HG03571 (cell line): ENCODE data around the gene C14orf119.

Source experiments
- ATAC-seq: cut with Tn5 transposase; IDR thresholded peaks from one replicate; pipeline ENCODE4 v1.9.1; 2021; ENCODE audit not compliant: unreplicated experiment

Gene C14orf119

DNA sequence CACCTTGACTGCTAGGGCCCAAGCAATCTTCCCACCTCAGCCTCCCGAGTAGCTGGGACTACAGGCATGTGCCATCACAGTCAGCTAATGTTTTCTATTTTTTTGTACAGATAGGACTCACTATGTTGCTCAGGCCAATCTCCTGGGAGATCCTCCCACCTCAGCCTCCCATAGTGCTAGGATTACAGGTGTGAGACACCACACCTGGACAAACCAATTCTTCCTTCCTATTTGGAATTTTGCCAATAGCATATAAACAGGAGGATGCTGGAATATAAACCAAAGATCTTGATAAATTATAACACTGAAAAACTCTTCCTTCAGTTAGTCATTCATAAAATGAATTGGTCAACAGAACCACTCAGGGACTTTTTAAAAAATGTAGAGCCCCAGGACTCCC lies 8.7 kb upstream of the C14orf119 start:
- ATAC-seq = no peak

DNA sequence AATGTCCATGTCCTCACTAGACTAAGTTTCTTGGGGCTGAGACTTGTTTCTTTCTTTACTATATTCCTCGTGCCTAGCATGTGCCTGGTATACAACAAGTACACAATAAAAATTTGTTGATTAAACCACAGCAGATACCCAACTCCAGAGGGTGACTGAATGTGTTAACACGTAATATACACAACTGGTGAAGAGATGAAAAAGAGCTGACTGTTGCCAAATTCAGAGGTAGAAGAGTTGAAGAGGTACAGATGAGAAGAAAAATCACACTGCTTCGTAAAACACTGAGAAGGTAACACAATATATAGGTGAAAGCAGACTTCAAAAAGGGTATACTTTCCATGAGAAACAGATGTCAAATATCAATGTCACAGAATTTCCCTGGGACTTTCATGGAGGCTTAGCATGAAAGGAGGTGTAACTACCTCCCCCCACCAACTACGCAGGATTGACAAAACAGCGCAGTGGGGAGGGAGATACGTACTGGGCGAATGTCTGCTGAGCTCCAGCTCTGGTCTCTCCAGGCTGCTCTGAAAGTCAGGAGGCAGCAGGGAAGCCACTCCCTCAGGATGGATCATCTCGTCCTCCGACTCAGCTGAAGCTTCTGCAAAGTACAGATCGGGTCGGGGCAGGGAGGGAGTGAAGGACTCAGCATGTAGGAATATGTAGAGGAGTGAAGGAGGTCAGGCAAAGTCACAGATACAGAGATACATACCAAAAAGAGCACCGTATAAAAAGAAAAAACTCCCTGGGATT lies 5.6 kb upstream of the C14orf119 start:
- ATAC-seq = no peak

DNA sequence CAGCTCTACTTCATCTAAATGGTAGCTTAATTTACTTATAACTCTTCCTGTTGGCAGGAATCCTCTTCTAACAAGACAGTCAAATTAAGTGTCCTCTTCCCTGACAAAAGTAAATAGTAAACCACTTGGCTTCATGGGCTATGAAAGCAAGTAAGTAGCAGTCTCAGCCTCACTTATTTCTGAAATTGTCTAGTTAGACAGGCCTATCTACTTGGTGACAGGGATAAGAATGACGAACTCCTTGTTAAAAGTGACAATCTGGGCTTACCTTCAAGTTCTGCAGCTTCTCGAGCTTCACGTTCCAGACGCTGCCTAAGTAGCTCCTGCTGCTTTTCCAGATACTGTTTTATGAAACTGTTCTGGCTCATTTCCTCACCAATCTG lies 5.1 kb upstream of the C14orf119 start:
- no peak for ATAC-seq

DNA sequence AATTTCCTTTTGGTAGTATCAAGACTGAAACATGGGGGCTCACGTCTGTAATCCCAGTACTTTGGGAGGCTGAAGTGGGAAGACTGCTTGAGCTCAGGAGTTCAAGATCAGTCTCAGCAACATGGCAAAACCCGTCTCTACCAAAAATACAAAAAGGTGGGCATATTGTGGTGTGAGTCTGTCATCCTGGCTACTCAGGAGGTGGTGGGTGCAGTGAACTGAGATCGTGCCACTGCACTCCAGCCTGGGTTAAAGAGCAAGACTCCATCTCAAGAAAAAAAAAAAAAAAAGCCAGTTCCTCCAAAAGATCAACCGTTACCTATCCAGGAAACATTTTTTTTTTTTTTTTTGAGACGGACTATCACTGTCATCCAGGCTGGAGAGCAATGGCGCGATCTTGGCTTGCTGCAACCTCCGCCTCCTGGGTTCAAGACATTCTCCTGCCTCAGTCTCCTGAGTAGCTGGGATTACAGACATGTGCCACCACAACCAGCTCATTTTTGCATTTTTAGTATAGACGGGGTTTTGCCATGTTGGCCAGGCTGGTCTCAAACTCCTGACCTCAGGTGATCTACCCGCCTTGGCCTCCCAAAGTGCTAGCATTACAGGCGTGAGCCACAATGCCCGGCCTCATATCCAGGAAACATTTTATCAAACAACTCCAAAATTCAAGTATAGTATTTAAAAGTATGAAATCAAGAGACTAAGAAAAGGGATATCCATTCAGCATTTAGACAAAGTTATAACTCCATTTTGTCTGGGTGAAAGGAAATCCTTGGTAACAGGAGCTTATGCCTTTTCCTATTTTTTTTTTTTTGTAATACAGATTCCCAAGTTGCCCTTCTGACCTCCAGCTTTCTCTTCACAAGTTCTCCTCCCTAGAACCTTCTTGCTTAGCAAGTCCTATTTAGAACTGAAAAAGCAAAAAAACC lies 3.7 kb upstream of the C14orf119 start:
- ATAC-seq = no peak

DNA sequence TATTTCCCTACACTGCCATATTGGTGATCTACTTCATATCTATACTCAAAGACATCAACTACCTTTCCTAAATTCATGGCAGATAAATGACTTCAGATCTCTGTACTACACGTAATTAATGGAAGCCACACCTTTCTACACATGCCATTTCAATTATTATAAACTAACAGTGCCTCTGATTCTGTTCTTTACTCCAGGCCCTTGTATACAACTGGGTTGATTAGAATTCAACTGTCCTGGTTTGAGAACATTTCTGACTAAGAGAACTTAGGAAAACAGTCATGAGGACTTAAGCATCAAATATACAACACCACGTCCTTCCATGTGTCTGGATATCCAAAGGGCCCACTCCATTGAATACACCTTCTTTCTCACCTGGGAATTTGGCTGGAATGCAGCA lies 2.2 kb upstream of the C14orf119 start:
- no peak for ATAC-seq

DNA sequence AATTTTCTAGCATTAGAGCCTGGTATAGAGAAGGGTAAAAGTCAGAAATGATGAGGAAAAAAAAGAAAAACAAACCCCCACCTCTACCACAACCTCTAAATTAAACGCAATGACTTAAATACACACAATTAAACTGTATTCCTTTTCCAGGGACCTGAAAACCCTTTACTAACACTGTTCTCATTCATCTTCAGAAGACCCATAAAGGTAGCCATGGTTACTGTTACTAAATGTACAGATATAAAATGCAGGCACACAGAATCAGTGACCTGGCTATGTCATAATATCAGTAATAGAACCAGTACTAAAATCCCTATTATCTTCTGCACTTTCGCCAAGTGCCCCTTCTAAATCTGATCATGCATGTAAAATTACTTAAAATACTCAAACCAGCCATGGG lies 1.8 kb upstream of the C14orf119 start:
- no peak for ATAC-seq

DNA sequence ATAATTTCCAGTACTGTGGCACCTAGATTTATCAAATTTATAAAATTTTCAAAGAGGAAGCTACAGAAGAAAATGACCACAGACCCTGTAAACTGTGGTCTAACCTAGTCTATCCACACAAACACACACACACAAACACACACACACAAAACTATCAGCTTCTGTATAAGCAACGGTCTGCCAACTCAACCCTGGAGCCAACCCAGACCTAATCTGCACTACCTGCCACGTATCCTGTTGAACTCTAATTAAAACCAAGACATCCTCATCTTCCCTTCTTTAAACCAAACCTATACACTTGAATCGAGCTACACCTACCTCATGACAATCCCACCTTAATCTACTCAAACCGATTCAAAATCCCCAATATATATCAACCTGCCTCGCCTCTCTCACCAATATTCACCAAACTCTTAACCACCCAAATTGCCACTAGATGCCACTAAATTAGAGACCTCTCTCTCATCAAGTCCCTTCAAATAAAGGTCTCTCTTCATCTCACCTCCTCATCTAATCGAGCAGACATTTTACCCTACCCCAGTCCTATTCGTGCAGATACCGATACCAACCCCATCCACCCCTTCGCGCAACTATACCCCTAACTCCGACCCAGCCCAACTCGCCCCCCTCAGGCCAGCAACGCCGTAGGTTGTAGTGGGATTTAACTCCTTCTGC lies 1.2 kb upstream of the C14orf119 start:
- peak; percentile 14 for ATAC-seq

DNA sequence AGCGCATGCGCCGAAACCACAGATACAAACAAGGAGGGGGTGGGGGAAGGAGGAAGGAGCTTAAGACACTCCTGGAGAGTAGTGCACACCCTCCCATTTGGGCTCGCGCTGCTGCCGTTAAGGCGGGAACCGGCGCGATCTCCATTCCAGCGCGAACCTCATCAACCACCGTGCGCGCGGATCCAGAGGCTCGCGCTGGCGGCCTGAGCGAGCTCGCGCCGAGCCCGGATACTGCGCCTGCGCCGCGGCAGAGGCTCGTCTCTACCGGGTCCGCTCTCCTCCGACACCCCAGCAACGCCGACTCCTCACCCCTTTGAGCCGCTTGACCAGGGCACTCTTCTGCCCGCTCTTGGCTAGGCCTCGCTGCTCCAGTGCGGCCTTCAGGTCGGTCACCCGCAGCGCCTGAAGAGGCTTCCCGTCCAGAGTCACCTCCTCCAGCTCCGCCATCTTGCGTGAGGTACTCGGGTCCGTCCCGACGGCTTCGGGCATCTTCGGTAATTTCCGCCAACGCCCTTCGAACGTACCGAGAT lies 574 bp upstream of the C14orf119 start, which contains the start of gene ACIN1:
ACIN1 (minus strand) TSS at position 471 of the 530 bp plus-strand sequence; CDS start at position 447, 24 bp downstream.
- peak; percentile 34 for ATAC-seq

DNA sequence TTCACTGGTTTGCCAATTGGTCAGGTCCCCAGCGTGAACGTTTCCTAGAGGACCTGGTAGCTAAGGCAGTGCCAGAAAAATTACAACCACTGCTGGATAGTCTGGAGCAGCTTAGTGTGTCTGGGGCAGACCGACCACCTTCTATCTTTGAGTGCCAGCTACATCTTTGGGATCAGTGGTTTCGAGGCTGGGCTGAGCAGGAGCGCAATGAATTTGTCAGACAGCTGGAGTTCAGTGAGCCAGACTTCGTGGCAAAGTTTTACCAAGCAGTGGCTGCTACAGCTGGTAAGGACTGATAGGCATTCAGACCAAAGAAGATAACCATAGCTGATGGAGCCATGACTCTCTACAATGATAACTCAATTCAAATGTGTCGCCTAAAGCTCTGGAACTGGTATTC lies 2.5 kb downstream of the C14orf119 start:
- ATAC-seq = no peak

DNA sequence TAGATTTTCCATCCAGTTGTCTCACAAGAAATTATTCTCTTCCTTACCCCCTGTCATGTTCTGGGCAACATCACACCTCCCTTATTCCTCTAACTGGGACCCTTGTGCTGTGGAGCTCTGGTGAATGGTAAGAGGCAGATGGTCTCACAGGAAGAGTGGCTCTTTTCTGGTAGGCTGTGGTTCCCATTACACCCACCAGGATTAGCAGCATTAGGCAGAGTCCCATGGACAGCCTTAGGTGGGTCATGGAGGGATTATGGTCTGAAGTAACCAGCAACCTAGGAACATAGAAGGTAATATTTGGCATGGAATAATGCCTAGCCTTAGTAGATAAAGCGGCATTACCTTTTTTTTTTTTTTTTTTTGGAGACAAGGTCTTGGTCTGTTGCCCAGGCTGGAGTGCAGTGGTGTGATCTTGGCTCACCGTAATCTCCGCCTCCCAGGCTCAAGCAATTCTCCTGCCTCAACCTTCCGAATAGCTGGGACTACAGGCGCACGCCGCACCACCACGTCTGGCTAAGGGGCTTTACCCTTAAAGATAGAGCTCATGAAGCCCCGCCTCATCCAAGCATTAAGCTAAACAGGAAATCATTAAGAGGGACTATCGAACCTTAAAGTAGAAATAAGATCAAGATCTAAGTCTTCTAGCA lies 4.0 kb downstream of the C14orf119 start:
- ATAC-seq = no peak

DNA sequence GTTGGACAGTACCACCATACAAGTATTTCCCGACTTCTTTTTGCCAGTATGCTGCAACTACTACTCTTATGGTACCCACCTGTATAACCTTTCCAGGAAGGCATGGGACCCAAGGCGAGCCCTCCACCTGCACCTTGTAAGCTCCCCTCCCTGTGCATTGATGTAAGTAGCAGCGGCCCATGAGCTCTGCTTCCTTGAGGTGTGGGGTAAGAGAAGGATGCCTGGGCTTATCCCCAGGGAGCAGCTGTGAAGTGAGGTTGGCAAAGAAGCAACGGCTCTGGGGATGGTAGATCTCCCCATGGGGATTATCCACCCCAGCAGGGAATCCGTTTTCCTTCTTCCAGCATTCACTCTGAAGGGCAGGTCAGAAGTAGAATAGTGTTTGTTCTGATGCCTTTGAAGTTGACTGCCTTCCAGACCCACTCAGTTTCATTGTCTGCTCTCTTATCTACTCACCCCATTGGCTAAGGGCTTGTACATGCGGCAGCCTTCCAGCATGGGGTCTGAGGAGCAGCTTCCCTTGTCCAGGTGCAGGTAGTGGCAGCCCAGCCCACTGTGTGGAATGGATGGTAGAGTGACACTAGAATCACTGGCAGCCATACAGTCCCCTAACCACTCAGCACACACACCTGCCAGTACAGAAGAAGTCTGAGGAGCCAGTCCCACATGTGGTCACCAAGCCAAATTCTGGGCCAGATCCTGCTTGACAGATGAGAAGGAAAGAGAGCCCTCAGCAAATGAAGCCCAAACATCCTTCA lies 6.1 kb downstream of the C14orf119 start:
- no peak for ATAC-seq

DNA sequence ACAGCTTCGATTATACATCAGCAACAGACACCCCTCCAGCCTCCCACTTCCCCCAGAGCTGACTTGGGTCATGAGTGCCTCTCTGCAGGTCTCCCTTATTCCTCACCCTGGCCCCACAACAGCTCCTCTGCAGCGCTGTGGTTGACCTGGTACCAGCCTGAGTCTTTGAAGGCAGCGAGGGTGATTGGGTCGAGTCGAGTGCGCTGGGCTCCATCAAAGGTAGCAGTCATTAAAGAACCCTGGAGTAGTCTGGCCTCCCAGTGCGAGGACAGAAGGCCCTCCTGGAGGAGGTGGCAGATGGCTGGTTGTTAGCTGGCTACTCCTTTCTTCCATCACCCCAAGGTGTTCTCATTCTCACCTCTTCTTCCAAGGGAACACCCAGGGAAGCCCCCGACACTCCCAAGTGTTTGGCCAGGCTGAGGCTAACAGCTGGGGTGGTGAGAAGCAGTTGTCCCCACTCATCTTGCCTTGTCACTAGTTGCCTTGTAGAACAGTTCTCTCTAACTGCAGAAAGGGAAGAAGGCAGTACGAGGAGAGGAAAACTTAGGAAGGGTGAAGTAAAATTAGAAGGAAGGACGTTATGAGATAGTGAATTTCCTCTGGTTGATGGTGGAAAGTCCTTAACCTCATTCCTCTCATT lies 6.8 kb downstream of the C14orf119 start:
- ATAC-seq = no peak

DNA sequence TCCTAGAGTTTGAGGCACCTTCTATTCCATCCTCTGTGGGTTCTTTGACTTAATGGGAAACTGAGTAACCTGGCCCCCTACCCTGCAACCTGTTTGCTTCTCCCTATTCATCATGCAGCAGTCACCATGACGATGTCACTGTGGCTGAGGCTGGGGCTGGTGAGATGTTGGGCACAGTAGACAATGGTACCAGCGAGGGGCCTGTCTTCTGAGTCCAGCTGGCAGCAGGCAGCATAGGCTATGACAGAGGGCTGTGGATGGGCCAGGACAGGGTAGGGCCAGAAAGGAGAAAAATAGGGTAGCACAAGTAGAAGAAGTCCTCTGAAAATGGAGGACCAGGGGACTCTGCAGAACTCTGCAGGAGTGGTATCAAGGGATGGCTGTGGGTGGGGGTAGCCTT lies 7.5 kb downstream of the C14orf119 start:
- ATAC-seq = no peak

DNA sequence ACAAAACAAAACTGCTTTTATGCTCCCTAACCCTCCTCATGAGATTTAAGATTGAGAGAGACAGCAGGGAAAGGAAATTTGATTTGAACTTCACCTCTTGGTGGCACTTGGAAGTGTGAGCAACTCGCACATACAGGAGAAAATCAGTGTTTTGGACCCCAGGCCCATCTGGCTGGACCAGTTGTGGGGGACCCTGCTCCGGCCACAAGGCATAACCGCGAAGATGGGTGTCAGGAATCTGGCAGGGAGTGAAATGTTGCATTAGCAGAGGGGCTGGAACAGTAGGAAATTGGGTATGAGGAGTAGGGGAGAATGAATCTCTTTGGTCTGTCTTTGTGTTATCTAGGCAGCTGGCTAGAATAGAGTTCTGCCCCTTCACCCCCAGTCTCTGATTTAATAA lies 8.3 kb downstream of the C14orf119 start:
- no peak for ATAC-seq

DNA sequence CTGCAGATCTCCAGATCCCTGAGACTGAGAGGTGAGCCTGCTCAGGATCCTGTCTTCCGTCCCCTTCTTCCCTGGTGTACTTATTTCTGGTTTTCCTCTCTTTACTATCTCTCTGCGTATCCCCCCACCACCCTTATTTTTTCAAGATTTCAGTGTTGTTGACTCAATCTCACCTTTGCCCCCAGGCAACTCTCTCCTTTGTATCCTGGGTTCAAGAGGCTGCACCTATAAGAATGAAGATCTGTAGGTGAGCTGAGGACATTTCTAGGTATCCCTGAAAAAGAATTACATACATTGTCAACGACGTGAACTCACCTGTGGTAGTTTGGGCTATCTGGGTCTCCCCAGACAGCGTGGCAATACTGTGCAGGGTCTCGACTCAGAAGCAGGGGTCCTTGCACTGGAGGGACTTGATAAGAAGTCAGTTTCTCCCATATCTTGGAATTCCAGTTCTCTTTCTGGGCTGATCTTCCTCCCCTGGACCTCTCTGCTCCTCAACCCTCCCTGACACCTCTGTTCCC lies 8.8 kb downstream of the C14orf119 start:
- ATAC-seq = no peak

DNA sequence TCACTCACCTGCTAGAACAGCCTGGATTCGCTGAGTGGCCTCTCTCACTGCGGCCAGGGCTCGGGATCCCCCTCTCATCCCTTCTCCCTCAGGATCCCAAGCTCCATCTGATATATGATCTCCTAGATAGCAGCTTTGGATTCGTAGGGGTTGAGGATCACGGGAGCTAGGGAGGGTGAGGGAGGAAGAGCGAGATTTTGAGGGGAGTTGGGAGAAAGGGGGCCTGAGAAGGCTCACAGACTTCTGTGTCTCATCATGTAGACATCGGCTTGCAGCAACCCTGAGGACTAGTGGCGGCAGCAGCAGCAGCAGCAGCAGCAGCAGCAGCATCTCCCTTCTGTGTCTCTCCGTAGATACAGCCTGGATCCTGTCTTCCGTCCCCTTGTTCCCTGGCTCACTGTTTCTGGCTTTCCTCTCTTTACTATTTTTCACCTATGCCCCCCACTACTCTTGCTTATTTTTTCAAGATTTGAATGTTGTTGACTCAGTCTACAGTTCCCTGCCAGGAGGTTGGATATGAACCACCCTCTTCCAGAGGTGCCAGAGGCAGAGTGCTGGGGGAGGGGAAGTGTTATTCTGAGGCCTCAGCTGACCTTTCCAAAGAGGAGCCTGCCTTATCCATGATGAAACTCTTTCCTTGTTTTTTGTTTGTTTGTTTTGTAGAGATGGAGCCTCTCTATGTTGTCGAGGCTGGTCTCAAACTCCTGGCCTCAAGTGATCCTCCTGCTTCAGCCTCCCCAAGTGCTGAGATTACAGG lies 9.5 kb downstream of the C14orf119 start, which contains the start of gene CIROP:
CIROP (minus strand) TSS at position 399 of the 757 bp plus-strand sequence; CDS start at position 330, 69 bp downstream.
- no peak for ATAC-seq

DNA sequence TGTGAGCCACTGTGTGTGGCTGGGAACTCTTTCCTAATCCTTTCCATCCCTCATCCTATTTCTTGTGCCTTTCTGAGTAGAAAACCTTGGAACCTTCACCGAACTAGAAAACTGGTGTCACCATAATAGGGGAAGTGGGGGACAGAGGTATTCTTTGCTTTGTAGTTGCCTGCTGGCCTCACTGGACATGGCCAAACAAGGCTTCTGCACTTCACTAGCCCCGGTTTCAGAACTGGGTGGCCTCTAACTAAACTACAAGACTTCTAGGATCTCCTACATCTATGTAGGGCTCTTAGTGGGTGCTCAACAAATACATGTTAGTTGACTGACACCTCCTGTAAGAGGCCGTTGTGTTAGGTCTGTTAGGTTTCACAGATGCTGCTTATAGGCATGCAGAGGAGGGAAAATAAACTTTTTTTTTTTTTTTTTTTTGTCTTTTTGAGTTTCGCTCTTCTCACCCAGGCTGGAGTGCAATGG lies 10.1 kb downstream of the C14orf119 start:
- ATAC-seq = no peak

DNA sequence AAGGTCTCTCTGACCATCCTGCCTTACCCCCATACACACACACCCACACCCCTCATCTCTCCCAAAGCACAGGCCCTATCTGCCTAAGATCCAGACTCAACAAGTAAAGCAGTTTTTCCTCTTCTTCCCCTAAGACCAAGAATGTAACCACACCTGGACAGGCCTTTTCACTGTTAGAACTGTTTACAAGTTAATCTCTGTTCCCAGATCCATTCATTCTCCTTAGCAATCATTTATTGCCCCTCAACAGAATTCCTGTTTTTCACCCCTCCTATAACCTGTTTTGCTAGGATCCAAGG lies 11.4 kb downstream of the C14orf119 start:
- ATAC-seq = no peak
